Measurements from ENCODE around the gene MOK. TPM values are rescaled to one million over a fixed set of nuclear protein-coding genes. Genes with fewer than 3 reads are reported as not detected.
A peak's percentile ranks its signal among the peaks of the same experiment; 100 is the strongest.

The MOK gene
- total and polyA plus RNA-seq, 9 donors = 20.0 to 51.1 (median 23.8) TPM

- Histone ChIP-seq H3K27me3 (no peaks in the 10 kb centered on the region), H3K9me3 (no peaks in the 10 kb centered on the region), H3K27ac (no peak overlapping the region), H3K4me1 (ENCODE audit: insufficient read depth) (peaks cover 5% of the 10 kb centered on the region), H3K36me3 (no peaks in the 10 kb centered on the region), H3K4me3 (no peak overlapping the region)
- WGBS, 3 donors = 86 to 91% (median 89%) methylated on average over 9 of the region's 9 CpGs
- intact Hi-C loops (cut with DNase I) = no loop called here
- DNase-seq = peak in 1 of 5 donors; percentile 18
- TF ChIP-seq EP300 (IDR thresholded peaks at IDR 0.05) = no peak
- TF ChIP-seq CTCF (IDR thresholded peaks at IDR 0.05) = no peak
- TF ChIP-seq POLR2A (IDR thresholded peaks at IDR 0.05) = no peak
Measured at GRCh38 chr14:102229739-102230092, 75.2 kb downstream of the MOK start.

GRCh38 chr14:102229071-102229738 is 75.8 kb downstream of the MOK start:
- 92 to 95% (median 95%) methylated on average over 43 of the region's 43 CpGs for WGBS, 3 donors
- no peaks in the 10 kb centered on the region for H3K27me3 ChIP-seq
- intact Hi-C loops (cut with DNase I) = no loop called here

GRCh38 chr14:102227184-102227964 is 77.6 kb downstream of the MOK start:
- H3K4me3 ChIP-seq = no peak overlapping the region
- DNase-seq = peak in 2 of 5 donors; percentile 31 to 60
- H3K36me3 ChIP-seq = no peaks in the 10 kb centered on the region
- intact Hi-C loops (cut with DNase I) = no loop called here
- peaks cover 5% of the 10 kb centered on the region for H3K4me1 ChIP-seq (ENCODE audit: insufficient read depth)
- 49 to 56% (median 53%) methylated on average over 28 of the region's 28 CpGs for WGBS, 3 donors
- no peak overlapping the region for H3K27ac ChIP-seq
- no peaks in the 10 kb centered on the region for H3K27me3 ChIP-seq
- H3K9me3 ChIP-seq = no peaks in the 10 kb centered on the region
- TF ChIP-seq EP300 (IDR thresholded peaks at IDR 0.05) (no peak), CTCF (IDR thresholded peaks at IDR 0.05) (no peak), POLR2A (IDR thresholded peaks at IDR 0.05) (no peak)

More at GRCh38 chr14:102229071-102229738, 75.8 kb downstream of the MOK start:
- no peaks in the 10 kb centered on the region for H3K36me3 ChIP-seq
- TF ChIP-seq EP300 (IDR thresholded peaks at IDR 0.05) (no peak), CTCF (IDR thresholded peaks at IDR 0.05) (no peak), POLR2A (IDR thresholded peaks at IDR 0.05) (no peak)
- no peaks in the 10 kb centered on the region for H3K9me3 ChIP-seq
- peaks cover 5% of the 10 kb centered on the region for H3K4me1 ChIP-seq (ENCODE audit: insufficient read depth)
- no peak overlapping the region for H3K4me3 ChIP-seq
- H3K27ac ChIP-seq = no peak overlapping the region
- peak in 1 of 5 donors; percentile 33 for DNase-seq

GRCh38 chr14:102226356-102227125 is 78.4 kb downstream of the MOK start:
- Histone ChIP-seq H3K4me3 (no peak overlapping the region), H3K27ac (no peak overlapping the region), H3K4me1 (ENCODE audit: insufficient read depth) (peaks cover 5% of the 10 kb centered on the region), H3K9me3 (no peaks in the 10 kb centered on the region), H3K36me3 (no peaks in the 10 kb centered on the region), H3K27me3 (no peaks in the 10 kb centered on the region)
- TF ChIP-seq EP300 (IDR thresholded peaks at IDR 0.05) (no peak), CTCF (IDR thresholded peaks at IDR 0.05) (no peak), POLR2A (IDR thresholded peaks at IDR 0.05) (no peak)
- intact Hi-C loops (cut with DNase I) = no loop called here
- WGBS, 3 donors = 81 to 86% (median 81%) methylated on average over 27 of the region's 27 CpGs
- no peak for DNase-seq

Measured in ovary (tissue), 9 donors.